Tibial artery (tissue), 4 donors: ENCODE data around the gene KIAA1671.

Source experiments
- DNase-seq, 2 donors: peaks; one replicate each; pipeline ENCODE4 v3.0.0-alpha.2; 2019
- H3K27ac ChIP-seq, 2 donors: fragments of 200-600 bp; sonication (generic) in 1 of 2; 1 replicate in 1 of 2; 2 replicates in 1 of 2; pipeline ENCODE4 v1.5.1; 2018 to 2019; ENCODE audit warnings: mild to moderate bottlenecking in 1 of 2
- H3K27me3 ChIP-seq, 2 donors: fragments of 200-600 bp; sonication (generic) in 1 of 2; one replicate each; pipeline versions ENCODE4 v1.5.1 to v1.6.0; 2016 to 2019
- H3K36me3 ChIP-seq, 3 donors: fragments of 200-600 bp; sonication (generic) in 2 of 3; one replicate each; pipeline ENCODE4 v1.5.1; 2016 to 2019; ENCODE audit warnings: mild to moderate bottlenecking in 2 of 3
- H3K4me1 ChIP-seq, 4 donors: fragments of 200-600 bp; sonication (generic) in 2 of 4; 1 replicate in 3 of 4; 2 replicates in 1 of 4; pipeline ENCODE4 v1.5.1; 2016 to 2019
- H3K4me3 ChIP-seq, 2 donors: fragments of 200-600 bp; sonication (generic) in 1 of 2; 1 replicate in 1 of 2; 2 replicates in 1 of 2; pipeline ENCODE4 v1.5.1; 2018 to 2019; ENCODE audit warnings: mild to moderate bottlenecking in 2 of 2
- H3K9me3 ChIP-seq, 3 donors: fragments of 200-600 bp; sonication (generic) in 1 of 3; one replicate each; pipeline ENCODE4 v1.5.1; 2016 to 2019
- intact Hi-C: fragments of 100-400 bp; cut with DNase I; formaldehyde crosslinking; loops from one replicate; pipeline ENCODE4 v1.15.0; 2023; ENCODE audit warnings: low total_unique reads
- TF ChIP-seq, protein P1 (sequence below), 2 experiments: fragments of 200-600 bp in 1 of 2; fragments of 450-650 bp in 1 of 2; IDR thresholded peaks; one replicate each; pipeline ENCODE4 v1.5.1; 2017 to 2019; ENCODE audit warnings: antibody characterized with exemption in 2 of 2, mild to moderate bottlenecking in 1 of 2, moderate library complexity in 1 of 2

The KIAA1671 gene

GRCh38 chr22:25193548-25193947 is 241.0 kb downstream of the KIAA1671 start:
- TF ChIP-seq, protein P1, sequence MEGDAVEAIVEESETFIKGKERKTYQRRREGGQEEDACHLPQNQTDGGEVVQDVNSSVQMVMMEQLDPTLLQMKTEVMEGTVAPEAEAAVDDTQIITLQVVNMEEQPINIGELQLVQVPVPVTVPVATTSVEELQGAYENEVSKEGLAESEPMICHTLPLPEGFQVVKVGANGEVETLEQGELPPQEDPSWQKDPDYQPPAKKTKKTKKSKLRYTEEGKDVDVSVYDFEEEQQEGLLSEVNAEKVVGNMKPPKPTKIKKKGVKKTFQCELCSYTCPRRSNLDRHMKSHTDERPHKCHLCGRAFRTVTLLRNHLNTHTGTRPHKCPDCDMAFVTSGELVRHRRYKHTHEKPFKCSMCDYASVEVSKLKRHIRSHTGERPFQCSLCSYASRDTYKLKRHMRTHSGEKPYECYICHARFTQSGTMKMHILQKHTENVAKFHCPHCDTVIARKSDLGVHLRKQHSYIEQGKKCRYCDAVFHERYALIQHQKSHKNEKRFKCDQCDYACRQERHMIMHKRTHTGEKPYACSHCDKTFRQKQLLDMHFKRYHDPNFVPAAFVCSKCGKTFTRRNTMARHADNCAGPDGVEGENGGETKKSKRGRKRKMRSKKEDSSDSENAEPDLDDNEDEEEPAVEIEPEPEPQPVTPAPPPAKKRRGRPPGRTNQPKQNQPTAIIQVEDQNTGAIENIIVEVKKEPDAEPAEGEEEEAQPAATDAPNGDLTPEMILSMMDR (IDR thresholded peaks at IDR 0.05): no peak

GRCh38 chr22:25196326-25196725 is 243.8 kb downstream of the KIAA1671 start:
- H3K27me3 ChIP-seq: no peaks in the 10 kb centered on the region
- H3K27ac ChIP-seq: no peak overlapping the region
- peaks cover 56 to 98% (median 78%) of the 10 kb centered on the region in 3 donors for H3K36me3 ChIP-seq
- intact Hi-C loops: no loop called here
- no peaks in the 10 kb centered on the region for H3K9me3 ChIP-seq
- TF ChIP-seq, protein P1 (IDR thresholded peaks at IDR 0.05): no peak
- H3K4me1 ChIP-seq: no peaks in the 10 kb centered on the region
- DNase-seq: no peak
- H3K4me3 ChIP-seq: no peak overlapping the region

More at GRCh38 chr22:25193548-25193947, 241.0 kb downstream of the KIAA1671 start:
- Histone ChIP-seq H3K9me3 (no peaks in the 10 kb centered on the region), H3K36me3 (peaks cover 70 to 100% (median 85%) of the 10 kb centered on the region in 3 donors), H3K4me3 (no peak overlapping the region), H3K27ac (no peak overlapping the region), H3K27me3 (no peaks in the 10 kb centered on the region), H3K4me1 (no peaks in the 10 kb centered on the region)
- intact Hi-C loops: no loop called here
- DNase-seq: no peak

- TF ChIP-seq, protein P1 (IDR thresholded peaks at IDR 0.05): no peak
- H3K36me3 ChIP-seq: peaks cover 45 to 95% (median 73%) of the 10 kb centered on the region in 3 donors
- no peaks in the 10 kb centered on the region for H3K27me3 ChIP-seq
- intact Hi-C loops: no loop called here
- no peak for DNase-seq
- no peak overlapping the region for H3K27ac ChIP-seq
- no peaks in the 10 kb centered on the region for H3K4me1 ChIP-seq
- H3K4me3 ChIP-seq: no peak overlapping the region
- H3K9me3 ChIP-seq: no peaks in the 10 kb centered on the region
Observed at GRCh38 chr22:25197340-25197739, 244.8 kb downstream of the KIAA1671 start.

- H3K27me3 ChIP-seq: no peaks in the 10 kb centered on the region
- TF ChIP-seq, protein P1 (IDR thresholded peaks at IDR 0.05): no peak
- no peak for DNase-seq
- H3K27ac ChIP-seq: no peak within 1 kb of the TSS
- no peak within 1 kb of the TSS for H3K4me3 ChIP-seq
- no peaks in the 10 kb centered on the region for H3K4me1 ChIP-seq
- intact Hi-C loops: no loop called here
- peaks cover 28 to 87% (median 57%) of the 10 kb centered on the region in 3 donors for H3K36me3 ChIP-seq
- H3K9me3 ChIP-seq: no peaks in the 10 kb centered on the region
Observed at GRCh38 chr22:25199731-25200520, 247.4 kb downstream of the KIAA1671 start, which contains the start of gene CRYBB3. Gene CRYBB3, plus strand, starts transcription at chr22:25199858. Its CDS starts 1,539 bp downstream, at chr22:25201397.

GRCh38 chr22:25200967-25201366 is 248.5 kb downstream of the KIAA1671 start:
- DNase-seq: no peak
- H3K27ac ChIP-seq: no peak overlapping the region
- H3K27me3 ChIP-seq: no peaks in the 10 kb centered on the region
- intact Hi-C loops: no loop called here
- H3K4me3 ChIP-seq: no peak overlapping the region
- no peaks in the 10 kb centered on the region for H3K9me3 ChIP-seq
- H3K36me3 ChIP-seq: peaks cover 22 to 76% (median 51%) of the 10 kb centered on the region in 3 donors
- H3K4me1 ChIP-seq: no peaks in the 10 kb centered on the region
- TF ChIP-seq, protein P1 (IDR thresholded peaks at IDR 0.05): no peak
